ENCODE results near the gene TARP.
"Not testable (repeated sequence)": the region's sequence is repeated elsewhere in the genome, so short reads cannot be mapped to it uniquely, and the experiment has no call there.

GRCh38 chr7:38270405-38270804, 3.0 kb downstream of the TARP start:
- TF ChIP-seq CTCF (IDR thresholded peaks at IDR 0.05 in 2 of 3, conservative IDR thresholded peaks at IDR 0.05 in 1 of 3; ENCODE audit: borderline replicate concordance in 1 of 3, insufficient read depth in 1 of 3, low read depth in 2 of 3, low read length in 2 of 3); POLR2A (IDR thresholded peaks at IDR 0.05; ENCODE audit: borderline replicate concordance, extremely low read depth, insufficient read depth, insufficient read length); MAX (IDR thresholded peaks at IDR 0.05); JUND (IDR thresholded peaks at IDR 0.05); YY1 (IDR thresholded peaks at IDR 0.05; ENCODE audit: extremely low read depth, insufficient replicate concordance, low read depth, low read length); TCF7L2 (IDR thresholded peaks at IDR 0.05; ENCODE audit: borderline replicate concordance, extremely low read depth, insufficient read depth, insufficient read length); FOSL1 (IDR thresholded peaks at IDR 0.05; ENCODE audit: low read depth); CEBPB (IDR thresholded peaks at IDR 0.05; ENCODE audit: low read depth): not testable (repeated sequence)
